CD4-positive, alpha-beta T cell (primary cell): Measurements from ENCODE around the gene ZNF787. TPM values are rescaled to one million over a fixed set of nuclear protein-coding genes. Genes with fewer than 3 reads are reported as not detected.
A peak's percentile ranks its signal among the peaks of the same experiment; 100 is the strongest.

Experiments
- ATAC-seq: fragments of 200-7000 bp; cut with Tn5 transposase; one replicate; pipeline ENCODE4 v1.10.0; 2022; ENCODE audit warnings: mild to moderate bottlenecking; ENCODE audit not compliant: poor library complexity
- CTCF ChIA-PET: fragments of 350-600 bp; sonication (Branson Sonifier 250); formaldehyde crosslinking; loops from one replicate; lab custom pipeline; 2021; ENCODE audit warnings: antibody characterized with exemption, inconsistent platforms; lab: Charles Lee
- POLR2A ChIA-PET: fragments of 350-600 bp; sonication (Branson Sonifier 250); formaldehyde crosslinking; loops from one replicate; lab custom pipeline; 2021; ENCODE audit warnings: antibody characterized with exemption, inconsistent platforms; lab: Charles Lee
- DNase-seq, 14 experiments: peaks; one replicate each; pipeline ENCODE4 v3.0.0-alpha.2; 2013 to 2020; ENCODE audit warnings: mixed read lengths in 2 of 14
- H3K27ac ChIP-seq, 2 donors: one replicate each; pipeline versions ENCODE4 v1.5.1 to v1.7.0; 2013; ENCODE audit warnings: low read length in 2 of 2, low read depth in 1 of 2, mild to moderate bottlenecking in 1 of 2
- H3K27me3 ChIP-seq, 2 experiments: 1 replicate in 1 of 2; 2 replicates in 1 of 2; pipeline versions ENCODE4 v1.6.1 to v1.7.0; 2013; ENCODE audit warnings: low read length in 2 of 2, control low read depth in 1 of 2, mild to moderate bottlenecking in 1 of 2, moderate library complexity in 1 of 2; ENCODE audit not compliant: insufficient read depth in 2 of 2, control insufficient read depth in 1 of 2
- H3K36me3 ChIP-seq: one replicate; pipeline ENCODE4 v1.6.1; 2013; ENCODE audit warnings: low read length, control low read depth; ENCODE audit not compliant: insufficient read depth
- H3K4me1 ChIP-seq: one replicate; pipeline ENCODE4 v1.6.1; 2013; ENCODE audit warnings: low read length, control low read depth; ENCODE audit not compliant: insufficient read depth
- H3K4me3 ChIP-seq: one replicate; pipeline ENCODE4 v1.5.1; 2013; ENCODE audit warnings: mild to moderate bottlenecking, low read length, moderate library complexity
- H3K9me3 ChIP-seq, 2 experiments: 1 replicate in 1 of 2; 2 replicates in 1 of 2; pipeline versions ENCODE4 v1.6.1 to v1.7.0; 2013; ENCODE audit warnings: low read length in 2 of 2, mild to moderate bottlenecking in 2 of 2, control low read depth in 1 of 2, moderate library complexity in 1 of 2; ENCODE audit not compliant: control insufficient read depth in 1 of 2, insufficient read depth in 1 of 2
- H3K27ac Mint-ChIP-seq: one replicate; pipeline ENCODE4 v1.8.0; 2020; ENCODE audit warnings: mixed read lengths
- H3K27me3 Mint-ChIP-seq: one replicate; pipeline ENCODE4 v1.8.0; 2021; ENCODE audit warnings: mixed read lengths
- H3K36me3 Mint-ChIP-seq: one replicate; pipeline ENCODE4 v1.8.0; 2021; ENCODE audit warnings: low read depth, mixed read lengths
- H3K4me1 Mint-ChIP-seq: one replicate; pipeline ENCODE4 v1.8.0; 2021; ENCODE audit warnings: low read depth, mixed read lengths
- H3K4me3 Mint-ChIP-seq: one replicate; pipeline ENCODE4 v1.8.0; 2020; ENCODE audit warnings: mild to moderate bottlenecking, mixed read lengths
- H3K9me3 Mint-ChIP-seq: one replicate; pipeline ENCODE4 v1.8.0; 2020; ENCODE audit warnings: mixed read lengths
- CTCF ChIP-seq: fragments of 200-600 bp; IDR thresholded peaks from one replicate; pipeline ENCODE4 v1.8.0; 2022; ENCODE audit warnings: antibody characterized with exemption, mild to moderate bottlenecking
- intact Hi-C, 2 experiments: fragments of 100-400 bp; cut with DNase I in 1 of 2; cut with micrococcal nuclease in 1 of 2; formaldehyde crosslinking; loops; one replicate each; pipeline versions ENCODE4 v1.15.1 to v1.9.0; 2023 to 2025; cut with DNase I, micrococcal nuclease
- total RNA-seq, 174 experiments: library from RNA in 2 of 174; stranded (reverse) in 2 of 174; gene quantifications; one replicate each; pipeline ENCODE4 v1.2.3 and lab custom pipeline; 2021 to 2026

ZNF787 gene
- total RNA-seq, 2 experiments from 2014 or later, result 11.4 to 11.5 TPM

GRCh38 chr19:56087647-56088496 lies 33.2 kb downstream of the ZNF787 start:
- DNase-seq (peak in 1 of 14 experiments; percentile 16), ATAC-seq (no peak)
- intact Hi-C loops, result no loop called here
- no peak for TF ChIP-seq CTCF
- CTCF ChIA-PET, result no interaction called here
- Mint-ChIP-seq H3K4me3 (no peak overlapping the region), H3K9me3 (no peaks in the 10 kb centered on the region), H3K4me1 (peaks cover 3% of the 10 kb centered on the region), H3K36me3 (peaks cover 28% of the 10 kb centered on the region), H3K27me3 (no peaks in the 10 kb centered on the region), H3K27ac (no peak overlapping the region)
- Histone ChIP-seq H3K27ac (no peak overlapping the region), H3K9me3 (no peaks in the 10 kb centered on the region), H3K36me3 (peaks cover 15% of the 10 kb centered on the region), H3K4me1 (peaks cover 5% of the 10 kb centered on the region), H3K4me3 (no peak overlapping the region), H3K27me3 (no peaks in the 10 kb centered on the region)
- POLR2A ChIA-PET, result no interaction called here

- no peak overlapping the region for H3K27ac Mint-ChIP-seq
- H3K4me1 ChIP-seq, result peaks cover 5% of the 10 kb centered on the region
- no peak overlapping the region for H3K4me3 ChIP-seq
- POLR2A ChIA-PET, result no interaction called here
- H3K4me1 Mint-ChIP-seq, result no peaks in the 10 kb centered on the region
- H3K27me3 ChIP-seq, result peaks cover 0 to 2% of the 10 kb centered on the region in 2 experiments
- H3K27me3 Mint-ChIP-seq, result no peaks in the 10 kb centered on the region
- CTCF ChIA-PET, result no interaction called here
- DNase-seq (peak in 1 of 14 experiments; percentile 10), ATAC-seq (no peak)
- no peak overlapping the region for H3K27ac ChIP-seq
- H3K9me3 Mint-ChIP-seq, result no peaks in the 10 kb centered on the region
- peaks cover 23% of the 10 kb centered on the region for H3K36me3 Mint-ChIP-seq
- no peak overlapping the region for H3K4me3 Mint-ChIP-seq
- TF ChIP-seq CTCF, result no peak
- no peaks in the 10 kb centered on the region for H3K9me3 ChIP-seq
- peaks cover 15% of the 10 kb centered on the region for H3K36me3 ChIP-seq
- intact Hi-C loops, result no loop called here
Observed at GRCh38 chr19:56086671-56087430, 34.2 kb downstream of the ZNF787 start.

- Mint-ChIP-seq H3K4me3 (no peak overlapping the region), H3K36me3 (peaks cover 17% of the 10 kb centered on the region), H3K27ac (no peak overlapping the region), H3K27me3 (peaks cover 8% of the 10 kb centered on the region), H3K9me3 (no peaks in the 10 kb centered on the region), H3K4me1 (peaks cover 8% of the 10 kb centered on the region)
- Histone ChIP-seq H3K4me3 (no peak overlapping the region), H3K9me3 (no peaks in the 10 kb centered on the region), H3K27me3 (peaks cover 3 to 8% of the 10 kb centered on the region in 2 experiments), H3K36me3 (peaks cover 10% of the 10 kb centered on the region), H3K27ac (no peak overlapping the region), H3K4me1 (peaks cover 8% of the 10 kb centered on the region)
- DNase-seq (peak in 1 of 14 experiments; percentile 23), ATAC-seq (no peak)
- CTCF ChIA-PET, result no interaction called here
- TF ChIP-seq CTCF, result no peak
- intact Hi-C loops, result no loop called here
- POLR2A ChIA-PET, result interaction anchor here (1.4 kb wide), 1 partner anchor 56 kb away, joined by 3 read pairs; the partner anchor contains the start of gene ZNF444
Observed at GRCh38 chr19:56085571-56086275, 35.4 kb downstream of the ZNF787 start.
